GM12872 (cell line): ENCODE measurements around the gene IGFL1.

Experiments
- TF ChIP-seq, protein P1 (sequence below): IDR thresholded peaks from 3 replicates; pipeline ENCODE4 v1.5.1; 2011; ENCODE audit warnings: low read depth, mild to moderate bottlenecking, low read length, moderate library complexity; ENCODE audit not compliant: insufficient read depth

IGFL1 gene

DNA sequence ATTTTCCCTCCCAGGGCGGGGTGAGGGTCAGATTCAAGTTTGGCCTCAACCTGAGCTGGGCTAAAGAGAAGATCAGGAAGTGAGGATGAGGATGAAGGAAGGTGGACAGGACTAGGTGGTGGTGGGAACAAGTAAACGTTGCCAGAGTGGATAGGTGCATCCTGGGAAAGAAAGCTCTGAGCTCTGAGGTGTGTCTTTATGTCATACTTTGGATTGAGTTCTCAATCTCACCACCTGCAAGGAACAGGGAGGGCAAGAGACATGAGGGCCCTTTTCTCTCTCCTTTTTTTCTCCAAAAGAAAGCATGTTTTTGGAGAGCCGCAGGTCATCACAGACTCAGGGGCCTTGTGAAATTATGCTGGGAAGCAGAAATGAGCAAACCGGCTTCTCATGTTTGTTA is 38.2 kb upstream of the IGFL1 start:
- TF ChIP-seq, protein P1, sequence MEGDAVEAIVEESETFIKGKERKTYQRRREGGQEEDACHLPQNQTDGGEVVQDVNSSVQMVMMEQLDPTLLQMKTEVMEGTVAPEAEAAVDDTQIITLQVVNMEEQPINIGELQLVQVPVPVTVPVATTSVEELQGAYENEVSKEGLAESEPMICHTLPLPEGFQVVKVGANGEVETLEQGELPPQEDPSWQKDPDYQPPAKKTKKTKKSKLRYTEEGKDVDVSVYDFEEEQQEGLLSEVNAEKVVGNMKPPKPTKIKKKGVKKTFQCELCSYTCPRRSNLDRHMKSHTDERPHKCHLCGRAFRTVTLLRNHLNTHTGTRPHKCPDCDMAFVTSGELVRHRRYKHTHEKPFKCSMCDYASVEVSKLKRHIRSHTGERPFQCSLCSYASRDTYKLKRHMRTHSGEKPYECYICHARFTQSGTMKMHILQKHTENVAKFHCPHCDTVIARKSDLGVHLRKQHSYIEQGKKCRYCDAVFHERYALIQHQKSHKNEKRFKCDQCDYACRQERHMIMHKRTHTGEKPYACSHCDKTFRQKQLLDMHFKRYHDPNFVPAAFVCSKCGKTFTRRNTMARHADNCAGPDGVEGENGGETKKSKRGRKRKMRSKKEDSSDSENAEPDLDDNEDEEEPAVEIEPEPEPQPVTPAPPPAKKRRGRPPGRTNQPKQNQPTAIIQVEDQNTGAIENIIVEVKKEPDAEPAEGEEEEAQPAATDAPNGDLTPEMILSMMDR: no peak

DNA sequence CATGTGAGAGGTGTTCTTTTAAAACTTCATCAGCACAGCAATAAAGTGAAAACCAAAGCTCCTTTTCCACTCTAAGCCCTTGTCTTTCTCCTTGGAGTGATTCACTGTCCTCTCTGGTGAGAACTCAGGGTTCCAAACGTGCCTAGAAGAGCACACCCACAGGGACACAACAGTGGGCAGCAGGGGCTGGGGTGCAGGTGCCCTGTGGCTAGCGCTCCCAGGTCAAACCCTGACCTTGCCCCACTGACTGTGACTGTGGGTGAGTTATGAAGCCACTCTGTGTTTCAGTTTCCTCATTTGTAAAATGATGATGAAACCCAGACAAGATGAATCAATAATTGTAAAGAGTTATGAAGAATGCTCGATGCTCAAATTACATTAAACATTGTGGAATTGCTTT is 37.6 kb upstream of the IGFL1 start:
- TF ChIP-seq, protein P1: no peak

DNA sequence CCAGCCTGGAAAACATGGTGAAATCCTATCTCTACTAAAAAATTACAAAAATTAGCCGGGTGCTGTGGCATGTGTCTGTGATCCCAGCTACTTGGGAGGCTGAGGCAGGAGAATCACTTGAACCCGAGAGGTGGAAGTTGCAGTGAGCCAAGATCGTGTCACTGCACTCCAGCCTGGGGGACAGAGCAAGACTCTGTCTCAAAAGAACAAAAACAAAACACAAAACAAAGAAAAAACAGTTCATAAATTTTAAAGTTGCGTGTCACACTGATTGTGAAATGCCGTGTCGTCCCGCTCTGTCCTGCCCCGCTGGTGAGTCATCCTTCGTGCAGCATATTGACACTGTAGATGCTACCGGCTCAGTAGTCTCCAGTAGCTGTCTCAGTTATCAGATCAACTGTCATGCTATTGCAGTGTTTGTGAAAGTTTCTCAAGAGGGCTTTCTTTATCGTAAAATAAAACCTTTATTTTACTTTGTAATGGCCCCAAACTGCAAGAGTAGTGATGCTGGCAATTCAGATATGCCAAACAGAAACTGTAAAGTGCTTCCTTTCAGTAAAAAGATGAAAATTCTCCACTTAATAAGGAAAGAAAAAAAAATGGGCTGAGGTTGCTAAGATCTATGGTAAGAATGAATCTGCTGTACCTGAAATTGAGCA is 36.4 kb upstream of the IGFL1 start:
- TF ChIP-seq, protein P1: no peak

DNA sequence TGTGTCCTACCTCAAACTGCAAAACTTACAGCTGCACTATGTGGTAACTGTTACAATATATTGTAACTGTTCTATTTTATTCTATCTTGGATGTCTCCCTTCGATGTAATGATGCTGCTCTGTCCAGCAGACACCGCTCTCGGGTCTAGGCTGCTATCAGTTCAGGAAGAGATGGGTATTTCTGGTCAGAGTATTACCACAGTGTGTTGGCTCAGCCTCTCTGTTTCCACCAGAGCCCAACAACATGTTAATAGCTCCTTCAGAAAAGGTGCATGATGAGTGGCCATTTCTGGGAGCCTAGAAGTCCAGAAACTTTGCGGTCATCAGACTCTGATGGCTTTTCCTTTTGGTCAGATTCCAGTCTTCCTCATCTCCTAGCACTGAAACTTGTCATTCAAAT is 35.9 kb upstream of the IGFL1 start:
- TF ChIP-seq, protein P1: no peak

DNA sequence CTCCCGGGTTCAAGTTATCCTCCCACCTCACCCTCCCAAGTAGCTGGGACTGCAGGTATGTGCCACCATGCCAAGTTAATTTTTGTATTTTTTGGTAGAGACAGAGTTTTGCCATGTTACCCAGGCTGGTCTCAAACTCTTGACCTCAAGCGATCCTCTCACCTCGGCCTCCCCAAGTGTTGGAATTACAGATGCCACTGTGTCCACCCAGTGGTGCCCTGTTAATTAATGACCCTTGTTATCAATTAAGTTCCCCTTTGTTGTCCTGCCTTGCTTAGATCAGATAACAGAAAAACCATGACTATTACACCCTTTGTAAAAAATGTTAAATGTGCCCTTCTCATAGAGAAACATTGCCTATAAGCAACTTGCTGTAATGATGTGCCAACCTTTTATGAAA is 34.4 kb upstream of the IGFL1 start:
- TF ChIP-seq, protein P1: no peak

DNA sequence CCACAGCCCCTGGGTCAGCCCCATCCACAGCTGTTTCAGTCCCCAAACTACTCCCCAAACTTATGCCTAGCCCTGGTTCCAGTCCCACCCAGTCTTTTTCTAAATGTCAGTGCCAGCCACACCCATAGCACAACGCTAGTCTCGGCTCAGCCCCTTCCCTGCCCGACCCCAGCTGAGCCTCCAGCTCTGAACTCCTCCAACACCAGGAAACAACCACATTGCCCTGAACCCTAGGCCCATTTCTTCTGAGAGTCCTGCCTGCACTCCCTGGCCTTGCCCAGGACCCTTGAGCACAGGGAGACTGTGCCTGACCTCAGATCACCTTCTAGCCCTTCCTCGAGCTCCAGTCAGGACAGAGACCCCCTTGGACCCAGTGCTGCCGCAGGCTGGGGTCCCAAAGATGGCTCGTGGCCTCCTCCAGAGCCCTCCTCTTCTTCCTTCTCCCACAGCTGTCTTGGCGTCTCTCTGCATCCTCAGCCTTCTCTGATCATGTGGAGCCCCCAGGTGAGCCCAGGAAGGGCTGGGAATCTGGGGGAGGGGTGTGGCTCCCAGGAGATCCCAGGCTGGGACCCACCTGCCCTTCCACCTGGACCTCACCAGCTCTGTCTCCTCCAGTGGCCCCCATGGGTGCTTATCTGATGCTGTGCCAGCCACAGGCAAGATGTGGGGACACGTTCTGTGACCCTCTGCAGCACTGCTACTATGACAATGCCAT is 33.0 kb upstream of the IGFL1 start:
- TF ChIP-seq, protein P1: no peak

DNA sequence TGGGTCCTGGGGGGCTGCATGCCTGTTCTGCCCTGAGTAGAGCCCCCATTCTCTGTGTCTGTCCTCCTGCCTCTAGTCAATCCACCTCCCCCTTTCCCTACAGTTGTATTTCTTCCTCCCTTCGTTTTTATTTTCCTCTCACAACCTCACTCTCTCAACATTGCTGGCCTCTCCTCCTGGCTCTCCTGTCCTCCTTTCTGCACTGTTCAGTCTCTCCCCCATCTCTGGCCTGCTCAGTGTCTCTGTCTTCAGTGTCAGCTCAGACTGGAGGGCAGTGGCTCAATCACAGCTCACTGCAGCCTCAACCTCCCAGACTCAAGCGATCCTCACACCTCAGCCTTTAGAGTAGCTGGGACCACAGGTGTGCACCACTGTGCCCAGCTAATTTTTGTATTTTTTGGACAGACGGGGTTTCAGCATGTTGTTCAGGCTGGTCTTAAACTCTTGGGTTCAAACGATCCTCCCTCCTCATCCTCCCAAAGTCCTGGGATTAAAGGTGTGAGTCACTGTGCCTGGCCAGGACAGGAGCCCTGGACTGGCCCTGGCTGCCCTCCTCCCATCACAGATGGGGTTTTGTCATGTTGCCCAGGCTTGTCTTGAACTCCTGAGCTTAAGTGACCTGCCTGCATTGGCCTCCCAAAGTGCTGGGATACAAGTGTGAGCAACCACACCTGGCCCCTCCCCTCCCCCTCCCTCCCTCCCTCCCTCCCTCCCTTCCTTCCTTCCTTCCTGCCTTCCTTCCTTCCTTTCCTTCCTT is 32.0 kb upstream of the IGFL1 start:
- TF ChIP-seq, protein P1: no peak
